NCI-H146 treated with DMSO at 0.1 percent for 48 hours (cell line): ENCODE measurements around the gene AKT2.

Experiments
- DNase-seq: peaks from one replicate; lab custom pipeline; 2025; ENCODE audit not compliant: unreplicated experiment; lab: John Stamatoyannopoulos, UW

AKT2 gene

GRCh38 chr19:40254714-40255418 lies 30.3 kb downstream of the AKT2 start:
- no peak for DNase-seq

GRCh38 chr19:40253611-40254092 lies 31.5 kb downstream of the AKT2 start:
- no peak for DNase-seq

GRCh38 chr19:40252395-40252794 lies 32.8 kb downstream of the AKT2 start:
- DNase-seq = no peak

- DNase-seq = no peak
These were observed 33.2 kb downstream of the AKT2 start for GRCh38 chr19:40251991-40252390.

GRCh38 chr19:40251244-40251643 lies 33.9 kb downstream of the AKT2 start:
- DNase-seq = no peak

- DNase-seq = no peak
These were observed 35.4 kb downstream of the AKT2 start for GRCh38 chr19:40249781-40250180.

GRCh38 chr19:40249201-40249600 lies 35.9 kb downstream of the AKT2 start:
- no peak for DNase-seq

GRCh38 chr19:40247735-40248262 lies 37.3 kb downstream of the AKT2 start:
- no peak for DNase-seq

- no peak for DNase-seq
These were observed 38.0 kb downstream of the AKT2 start for GRCh38 chr19:40247178-40247577.

GRCh38 chr19:40246292-40247073 lies 38.7 kb downstream of the AKT2 start:
- DNase-seq = no peak

- DNase-seq = no peak
These were observed 39.5 kb downstream of the AKT2 start for GRCh38 chr19:40245506-40246128.

GRCh38 chr19:40244579-40245317 lies 40.4 kb downstream of the AKT2 start:
- no peak for DNase-seq

GRCh38 chr19:40243181-40243580 lies 42.0 kb downstream of the AKT2 start:
- DNase-seq = no peak

GRCh38 chr19:40242480-40242879 lies 42.7 kb downstream of the AKT2 start:
- DNase-seq = no peak

- no peak for DNase-seq
These were observed 43.2 kb downstream of the AKT2 start for GRCh38 chr19:40241809-40242384.

- no peak for DNase-seq
These were observed 43.9 kb downstream of the AKT2 start for GRCh38 chr19:40241125-40241808.

GRCh38 chr19:40240332-40240731 lies 44.8 kb downstream of the AKT2 start:
- no peak for DNase-seq

- DNase-seq = no peak
These were observed 45.5 kb downstream of the AKT2 start for GRCh38 chr19:40239415-40240226.

GRCh38 chr19:40238775-40239174 lies 46.4 kb downstream of the AKT2 start:
- no peak for DNase-seq
